HL-60 (cell line): ENCODE results near the gene DIP2C.
"Not testable (repeated sequence)": the region's sequence is repeated elsewhere in the genome, so short reads cannot be mapped to it uniquely, and the experiment has no call there.

Experiments
- DNase-seq, 2 experiments: peaks; one replicate each; pipeline ENCODE4 v3.0.0-alpha.2; 2010 to 2020; ENCODE audit warnings: low read depth in 1 of 2, low spot score in 1 of 2
- H3K27ac ChIP-seq: fragments of 250-450 bp; sonication (Bioruptor Pico); replicated peaks from 2 replicates; pipeline ENCODE4 v1.5.1; 2020; ENCODE audit warnings: mild to moderate bottlenecking, moderate library complexity
- H3K27me3 ChIP-seq: fragments of 250-450 bp; sonication (Bioruptor Pico); 2 replicates; pipeline ENCODE4 v1.5.1; 2021; ENCODE audit warnings: mild to moderate bottlenecking, moderate library complexity; ENCODE audit not compliant: insufficient read depth, poor library complexity, severe bottlenecking
- H3K4me3 ChIP-seq: replicated peaks from 2 replicates; pipeline ENCODE4 v1.5.1; 2011; ENCODE audit warnings: mild to moderate bottlenecking, control low read depth, low read length; ENCODE audit not compliant: insufficient read depth
- GABPA ChIP-seq: IDR thresholded peaks from 2 replicates; pipeline ENCODE4 v1.6.1; 2012; ENCODE audit warnings: low read depth
- POLR2AphosphoS5 ChIP-seq: IDR thresholded peaks from 2 replicates; pipeline ENCODE4 v1.6.1; 2012; ENCODE audit warnings: low read depth
- REST ChIP-seq: IDR thresholded peaks from 2 replicates; pipeline ENCODE4 v1.6.1; 2012; ENCODE audit warnings: low read depth; ENCODE audit not compliant: insufficient replicate concordance
- SPI1 ChIP-seq: IDR thresholded peaks from 2 replicates; pipeline ENCODE4 v1.6.1; 2012; ENCODE audit warnings: low read depth, mild to moderate bottlenecking, borderline replicate concordance
- TF ChIP-seq, protein P1 (sequence below): IDR thresholded peaks from one replicate; pipeline ENCODE4 v1.5.1; 2011; ENCODE audit warnings: low read length, control low read depth, inconsistent platforms; ENCODE audit not compliant: insufficient read depth

DIP2C gene

DNA sequence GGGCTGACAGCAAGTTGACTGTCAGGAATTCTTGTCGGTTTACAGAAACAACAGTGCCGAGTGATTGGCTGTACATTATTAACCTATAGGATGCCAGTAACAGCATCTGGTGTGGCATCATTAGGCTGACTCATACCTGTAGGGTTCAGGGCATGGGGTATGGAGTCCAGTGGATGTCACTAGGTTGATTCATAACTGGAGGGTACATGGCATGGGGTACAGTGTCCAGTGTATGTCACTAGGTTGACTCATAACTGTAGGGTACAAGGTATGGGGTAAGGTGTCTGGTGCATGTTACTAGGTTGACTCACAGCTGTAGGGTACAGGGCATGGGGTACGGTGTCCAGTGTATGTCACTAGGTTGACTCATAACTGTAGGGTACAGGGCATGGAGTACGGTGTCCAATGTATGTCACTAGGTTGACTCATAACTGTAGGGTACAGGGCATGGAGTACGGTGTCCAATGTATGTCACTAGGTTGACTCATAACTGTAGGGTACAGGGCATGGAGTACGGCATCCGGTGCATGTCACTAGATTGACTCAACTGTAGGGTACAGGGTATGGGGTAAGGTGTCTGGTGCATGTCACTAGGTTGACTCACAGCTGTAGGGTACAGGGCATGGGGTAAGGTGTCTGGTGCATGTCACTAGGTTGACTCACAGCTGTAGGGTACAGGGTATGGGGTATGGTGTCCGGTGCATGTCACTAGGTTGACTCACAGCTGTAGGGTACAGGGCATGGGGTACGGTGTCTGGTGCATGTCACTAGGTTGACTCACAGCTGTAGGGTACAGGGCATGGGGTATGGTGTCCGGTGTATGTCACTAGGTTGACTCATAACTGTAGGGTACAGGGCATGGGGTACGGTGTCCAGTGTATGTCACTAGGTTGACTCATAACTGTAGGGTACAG, 425.1 kb downstream of the DIP2C start:
- H3K4me3 ChIP-seq, DNase-seq, H3K27me3 ChIP-seq, H3K27ac ChIP-seq: not testable (repeated sequence)

DNA sequence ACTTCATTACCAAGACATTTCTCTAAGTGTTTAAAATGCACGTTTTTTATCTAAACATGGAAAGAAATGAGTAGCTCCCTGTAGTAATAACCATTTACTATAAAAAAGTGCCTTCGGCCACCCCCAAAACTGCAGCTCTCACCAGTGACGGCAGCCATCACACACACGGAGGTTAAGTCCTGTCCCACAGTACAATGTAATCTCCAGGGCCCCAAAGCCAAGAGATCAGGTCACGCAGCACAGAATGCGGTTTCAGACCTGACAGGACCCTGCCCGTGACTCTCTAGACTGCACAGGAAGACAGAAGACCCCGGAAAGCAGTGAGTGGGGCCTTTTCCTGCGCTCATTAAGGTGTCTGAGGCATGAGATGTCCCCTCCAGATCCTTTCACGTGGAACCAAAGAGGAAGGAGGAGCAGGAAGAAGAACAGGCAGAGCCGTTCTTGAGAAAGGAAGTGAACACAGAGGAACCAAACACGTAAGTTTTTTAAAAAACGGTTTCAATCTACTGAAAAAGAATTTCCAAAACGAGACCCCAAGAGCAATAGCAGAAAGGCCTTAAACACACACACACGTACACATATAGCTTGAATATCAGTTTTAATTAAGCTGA, 428.5 kb downstream of the DIP2C start:
- DNase-seq = peak in 1 of 2 experiments; percentile 18
- H3K27ac ChIP-seq = peak overlapping the region; percentile 72
- no peak for TF ChIP-seq REST
- TF ChIP-seq SPI1 = peak; percentile 55; the same call in 1 of the 2 replicates
- no peak for TF ChIP-seq GABPA
- TF ChIP-seq, protein P1, sequence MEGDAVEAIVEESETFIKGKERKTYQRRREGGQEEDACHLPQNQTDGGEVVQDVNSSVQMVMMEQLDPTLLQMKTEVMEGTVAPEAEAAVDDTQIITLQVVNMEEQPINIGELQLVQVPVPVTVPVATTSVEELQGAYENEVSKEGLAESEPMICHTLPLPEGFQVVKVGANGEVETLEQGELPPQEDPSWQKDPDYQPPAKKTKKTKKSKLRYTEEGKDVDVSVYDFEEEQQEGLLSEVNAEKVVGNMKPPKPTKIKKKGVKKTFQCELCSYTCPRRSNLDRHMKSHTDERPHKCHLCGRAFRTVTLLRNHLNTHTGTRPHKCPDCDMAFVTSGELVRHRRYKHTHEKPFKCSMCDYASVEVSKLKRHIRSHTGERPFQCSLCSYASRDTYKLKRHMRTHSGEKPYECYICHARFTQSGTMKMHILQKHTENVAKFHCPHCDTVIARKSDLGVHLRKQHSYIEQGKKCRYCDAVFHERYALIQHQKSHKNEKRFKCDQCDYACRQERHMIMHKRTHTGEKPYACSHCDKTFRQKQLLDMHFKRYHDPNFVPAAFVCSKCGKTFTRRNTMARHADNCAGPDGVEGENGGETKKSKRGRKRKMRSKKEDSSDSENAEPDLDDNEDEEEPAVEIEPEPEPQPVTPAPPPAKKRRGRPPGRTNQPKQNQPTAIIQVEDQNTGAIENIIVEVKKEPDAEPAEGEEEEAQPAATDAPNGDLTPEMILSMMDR = no peak
- TF ChIP-seq POLR2AphosphoS5 = no peak
- H3K4me3 ChIP-seq = no peak overlapping the region
- no peaks in the 10 kb centered on the region for H3K27me3 ChIP-seq

- Histone ChIP-seq H3K27me3 (no peaks in the 10 kb centered on the region), H3K27ac (no peak overlapping the region), H3K4me3 (no peak overlapping the region)
- DNase-seq = no peak
- TF ChIP-seq, protein P1 = no peak
- TF ChIP-seq GABPA (no peak), SPI1 (no peak), REST (no peak), POLR2AphosphoS5 (no peak)
These were observed 437.4 kb downstream of the DIP2C start for GRCh38 chr10:251982-252582.

GRCh38 chr10:248307-248706, 441.2 kb downstream of the DIP2C start:
- no peak overlapping the region for H3K4me3 ChIP-seq
- H3K27ac ChIP-seq = no peak overlapping the region
- no peak for DNase-seq
- TF ChIP-seq SPI1 = no peak
- TF ChIP-seq POLR2AphosphoS5 = no peak
- TF ChIP-seq GABPA = no peak
- TF ChIP-seq, protein P1 = no peak
- H3K27me3 ChIP-seq = no peaks in the 10 kb centered on the region
